ENCODE measurements around the gene CWC15.
"Not testable (repeated sequence)": the region's sequence is repeated elsewhere in the genome, so short reads cannot be mapped to it uniquely, and the experiment has no call there.

Gene CWC15

DNA sequence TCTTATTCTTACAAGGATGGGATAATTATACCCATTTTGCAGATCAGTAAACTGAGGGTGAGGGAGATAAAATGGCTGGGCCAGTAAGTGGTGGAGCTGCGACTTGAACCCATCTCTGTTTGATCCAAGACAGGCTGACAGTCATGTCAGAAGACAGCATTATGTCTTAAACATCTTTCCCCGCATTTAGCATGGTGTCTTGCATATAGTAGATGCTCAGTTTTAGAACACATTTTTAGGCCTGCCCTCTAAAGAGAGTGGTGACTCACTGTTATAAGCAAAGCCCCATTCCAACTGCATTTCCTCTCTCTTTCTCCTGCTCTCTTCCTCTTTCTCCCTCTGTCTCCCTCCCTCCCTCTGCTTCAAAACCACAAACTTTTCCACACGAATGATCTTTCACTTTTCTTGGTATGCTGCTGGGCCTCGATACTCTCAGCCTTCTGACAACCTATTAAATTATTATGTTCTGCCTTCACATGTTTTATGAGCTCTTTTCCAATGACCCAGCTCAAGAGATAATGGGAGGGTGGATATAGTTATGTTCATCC lies 25.2 kb downstream of the CWC15 start:
- DNase-seq, result no peak

DNA sequence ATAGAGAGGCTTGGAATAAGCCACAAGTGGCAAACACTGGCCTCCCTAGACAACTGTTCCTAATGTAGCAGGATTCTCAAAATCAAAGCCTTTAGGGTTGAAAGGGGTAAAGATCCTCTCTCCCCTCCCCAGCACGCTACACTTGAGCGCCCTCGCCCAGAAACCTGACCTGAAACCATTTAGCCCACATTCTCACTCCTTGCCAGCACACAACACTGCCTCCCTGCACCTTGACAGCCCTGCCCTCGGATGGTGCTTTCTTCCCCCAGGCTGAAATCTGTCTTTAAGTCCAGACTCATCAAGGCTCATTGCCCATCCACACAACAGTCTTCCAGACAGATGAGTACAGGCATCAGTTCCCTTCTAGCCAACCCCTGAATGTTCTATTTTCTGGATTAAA lies 26.5 kb downstream of the CWC15 start:
- no peak for DNase-seq

- DNase-seq, result peak; percentile 21
Measured at GRCh38 chr11:94941131-94941530, 32.2 kb downstream of the CWC15 start.

GRCh38 chr11:94939346-94939745 lies 34.0 kb downstream of the CWC15 start:
- DNase-seq, result no peak

DNA sequence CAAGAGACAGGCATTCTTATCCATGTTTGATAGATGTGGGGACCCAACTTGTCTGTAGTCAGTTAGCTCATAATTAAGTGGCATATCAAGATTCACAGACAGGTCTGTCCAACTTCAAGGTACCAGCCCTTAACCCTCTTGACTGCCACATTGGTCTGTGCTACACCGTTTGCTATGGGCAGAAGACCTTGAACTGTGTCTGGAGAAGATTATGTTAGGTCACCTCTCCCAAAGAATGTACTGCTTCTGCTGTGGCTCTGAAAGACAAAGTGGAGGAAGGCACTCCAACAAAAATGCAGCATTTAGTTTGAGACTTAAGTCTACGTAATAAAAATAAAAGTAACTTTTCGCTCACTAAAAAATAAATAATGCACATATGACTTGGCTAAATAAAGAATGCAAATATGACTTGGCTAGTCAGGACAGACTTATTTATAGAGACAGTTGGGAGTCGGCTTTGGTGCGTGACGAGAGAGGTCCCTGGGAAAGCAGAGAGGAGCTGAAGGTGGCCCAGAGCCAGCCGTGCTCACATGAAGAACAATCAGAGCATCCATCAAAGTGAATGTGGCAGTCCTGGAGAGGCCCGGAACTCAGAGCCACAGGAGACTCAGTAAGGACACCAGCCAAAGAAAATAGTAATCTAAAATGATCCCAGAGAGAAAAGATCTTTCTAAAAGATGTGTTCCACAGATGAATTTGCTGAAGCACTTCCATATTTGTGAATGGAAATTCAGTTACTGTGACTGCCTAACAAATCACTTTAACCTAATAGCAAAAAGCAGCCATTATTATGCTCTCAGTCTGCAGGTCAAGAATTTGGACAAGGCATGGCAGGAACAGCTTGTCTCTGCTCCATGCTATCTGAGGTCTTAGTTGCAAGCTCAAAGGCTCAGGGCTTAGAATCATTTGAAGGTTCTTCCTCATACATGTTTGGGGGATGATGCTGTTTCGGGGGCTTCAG lies 35.0 kb downstream of the CWC15 start:
- peak; percentile 25 for DNase-seq

- no peak for DNase-seq
Measured at GRCh38 chr11:94934846-94935245, 38.5 kb downstream of the CWC15 start.

GRCh38 chr11:94934362-94934761 lies 39.0 kb downstream of the CWC15 start:
- DNase-seq, result no peak

DNA sequence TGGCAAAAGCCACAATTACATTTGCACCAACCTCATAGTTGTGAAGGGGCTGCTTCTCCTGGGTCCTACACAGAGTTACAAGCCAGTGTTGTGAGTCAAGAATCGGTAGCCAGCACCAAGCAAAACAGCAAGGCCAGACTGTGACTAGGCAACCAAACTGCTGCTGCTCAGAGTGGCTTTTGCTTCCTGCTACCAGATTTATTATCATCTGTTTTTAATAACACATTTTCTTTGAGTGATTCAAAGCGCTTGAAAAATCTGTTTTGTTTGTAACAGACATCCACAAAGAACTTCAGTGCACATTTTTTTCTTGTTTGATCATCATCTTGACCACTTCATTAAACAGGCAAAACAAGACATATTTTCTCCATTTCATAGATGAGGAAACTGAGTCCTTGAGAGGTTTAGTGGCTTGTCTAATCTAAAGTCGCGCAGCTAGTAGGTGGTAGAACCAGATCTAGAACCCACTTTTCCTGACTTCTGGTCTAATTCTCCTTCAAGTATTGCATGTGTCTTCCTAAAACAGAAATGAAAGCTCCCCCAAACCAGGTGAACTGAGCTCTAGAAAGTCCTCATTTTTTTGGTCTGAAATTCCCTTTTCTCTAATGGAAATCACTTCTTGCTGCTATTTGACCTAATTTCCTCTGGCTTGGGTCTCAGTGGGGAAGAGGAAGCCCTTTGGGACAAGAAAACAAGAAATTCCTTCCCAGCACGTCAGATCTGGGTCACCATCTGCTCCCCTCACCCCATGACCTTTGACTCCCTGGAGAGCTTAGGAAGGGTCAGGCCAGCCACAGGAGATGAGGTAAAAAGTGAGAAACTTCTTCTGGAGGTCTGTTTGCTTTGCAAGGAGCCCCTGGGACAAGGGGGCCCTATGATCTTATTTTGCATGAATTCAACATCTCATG lies 39.9 kb downstream of the CWC15 start:
- no peak for DNase-seq

DNA sequence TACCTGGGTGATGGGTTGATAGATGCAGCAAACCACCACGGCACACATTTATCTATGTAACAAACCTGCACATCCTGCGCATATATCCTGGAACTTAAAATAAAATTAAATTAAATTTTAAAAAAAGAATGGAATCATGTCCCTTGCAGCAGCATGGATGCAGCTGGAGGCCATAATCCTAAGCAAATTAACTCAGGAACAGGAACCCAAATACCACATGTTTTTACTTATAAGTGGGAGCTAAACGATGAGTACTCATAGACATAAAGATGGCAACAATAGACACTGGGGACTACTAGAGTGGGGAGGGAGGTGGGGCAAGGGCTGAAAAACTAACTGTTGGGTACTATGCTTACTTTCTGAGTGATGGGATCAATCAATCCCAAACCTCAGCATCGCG lies 40.9 kb downstream of the CWC15 start:
- no peak for DNase-seq

DNA sequence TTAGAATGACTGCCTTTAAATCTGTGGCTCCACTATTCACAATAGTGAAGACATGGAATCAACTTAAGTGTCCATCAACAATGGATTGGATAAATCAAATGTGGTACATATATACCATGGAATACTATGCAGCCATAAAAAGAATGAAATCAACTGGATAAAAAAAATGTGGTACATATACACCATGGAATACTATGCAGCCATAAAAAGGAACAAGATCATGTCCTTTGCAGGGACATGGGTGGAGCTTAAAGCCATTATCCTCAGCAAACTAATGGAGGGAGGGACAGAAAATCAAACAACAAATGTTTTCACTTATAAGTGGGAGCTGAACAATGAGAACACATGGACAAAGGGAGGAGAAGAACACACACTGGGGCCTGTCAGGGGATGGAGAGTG lies 41.3 kb downstream of the CWC15 start:
- DNase-seq, result not testable (repeated sequence)

- DNase-seq, result no peak
Measured at GRCh38 chr11:94928117-94928990, 45.0 kb downstream of the CWC15 start.

GRCh38 chr11:94926698-94927237 lies 46.6 kb downstream of the CWC15 start:
- no peak for DNase-seq

DNA sequence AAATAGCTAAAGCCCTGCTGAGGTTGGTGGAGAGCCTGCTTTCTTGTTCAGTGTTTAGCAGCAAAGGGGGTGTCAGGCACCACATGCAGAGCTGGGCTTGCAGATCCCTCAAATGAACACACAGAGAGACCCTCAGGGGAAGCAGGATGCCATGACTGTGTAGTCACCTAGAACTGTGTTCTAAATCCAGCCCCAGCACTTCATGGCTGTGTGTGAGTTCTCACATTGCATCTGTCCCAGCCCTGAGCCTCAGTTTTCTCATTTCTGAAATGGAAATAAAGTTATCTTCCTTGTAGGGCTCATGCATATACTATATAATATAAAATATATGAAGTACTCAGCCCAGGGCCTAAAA lies 47.1 kb downstream of the CWC15 start:
- DNase-seq, result no peak

GRCh38 chr11:94925422-94926270 lies 47.7 kb downstream of the CWC15 start:
- no peak for DNase-seq

GRCh38 chr11:94924612-94925011 lies 48.7 kb downstream of the CWC15 start:
- no peak for DNase-seq

GRCh38 chr11:94924171-94924572 lies 49.2 kb downstream of the CWC15 start:
- no peak for DNase-seq

DNA sequence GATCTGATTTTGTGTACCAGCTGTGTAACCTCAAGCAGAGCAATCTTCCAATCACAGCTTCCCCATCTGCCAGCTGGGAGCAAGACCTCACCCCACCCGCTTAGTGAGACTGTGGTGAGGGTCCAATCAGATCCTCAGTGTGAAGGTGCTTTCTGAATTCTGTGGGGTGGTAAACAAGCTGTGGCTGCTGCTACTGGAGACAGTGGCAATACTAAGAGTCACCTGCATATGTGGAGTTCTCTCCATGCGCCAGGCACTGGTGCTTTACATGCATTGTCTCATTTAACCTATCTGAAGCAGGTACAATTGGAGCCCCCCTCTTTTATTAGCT lies 50.4 kb downstream of the CWC15 start:
- no peak for DNase-seq

DNA sequence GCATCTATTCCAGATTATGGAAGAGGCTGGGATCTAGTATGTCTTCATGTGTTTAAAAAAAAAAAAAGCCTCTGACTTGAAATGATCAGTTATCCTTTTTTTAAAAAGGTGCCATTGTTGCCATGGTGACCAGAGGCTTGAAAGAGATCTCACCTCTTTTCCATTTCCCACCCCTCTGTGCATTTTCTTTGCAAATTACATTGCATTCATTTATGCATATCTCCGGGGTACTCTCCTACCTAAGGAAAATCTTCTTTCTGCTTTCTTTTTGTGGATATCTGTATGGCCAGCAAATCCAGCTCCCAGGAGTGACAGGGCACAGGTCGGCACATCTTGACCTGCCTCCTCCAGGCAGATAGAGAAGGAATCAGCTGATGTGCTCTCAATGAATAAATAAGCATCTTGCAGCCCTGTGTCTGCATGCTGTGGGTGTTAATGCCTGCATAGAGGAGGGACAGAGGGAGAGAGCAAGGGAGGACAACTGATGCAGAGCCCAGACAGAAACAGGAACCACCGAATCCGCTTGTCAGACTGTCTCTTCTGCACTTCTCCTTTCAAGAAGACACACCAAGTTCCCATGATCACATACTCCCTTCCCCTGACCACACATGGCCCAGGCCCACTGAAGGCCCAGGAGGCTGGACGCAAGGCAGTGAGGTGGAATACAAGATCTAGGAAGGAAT lies 50.9 kb downstream of the CWC15 start:
- DNase-seq, result no peak

GRCh38 chr11:94920311-94920710 lies 53.0 kb downstream of the CWC15 start:
- no peak for DNase-seq

DNA sequence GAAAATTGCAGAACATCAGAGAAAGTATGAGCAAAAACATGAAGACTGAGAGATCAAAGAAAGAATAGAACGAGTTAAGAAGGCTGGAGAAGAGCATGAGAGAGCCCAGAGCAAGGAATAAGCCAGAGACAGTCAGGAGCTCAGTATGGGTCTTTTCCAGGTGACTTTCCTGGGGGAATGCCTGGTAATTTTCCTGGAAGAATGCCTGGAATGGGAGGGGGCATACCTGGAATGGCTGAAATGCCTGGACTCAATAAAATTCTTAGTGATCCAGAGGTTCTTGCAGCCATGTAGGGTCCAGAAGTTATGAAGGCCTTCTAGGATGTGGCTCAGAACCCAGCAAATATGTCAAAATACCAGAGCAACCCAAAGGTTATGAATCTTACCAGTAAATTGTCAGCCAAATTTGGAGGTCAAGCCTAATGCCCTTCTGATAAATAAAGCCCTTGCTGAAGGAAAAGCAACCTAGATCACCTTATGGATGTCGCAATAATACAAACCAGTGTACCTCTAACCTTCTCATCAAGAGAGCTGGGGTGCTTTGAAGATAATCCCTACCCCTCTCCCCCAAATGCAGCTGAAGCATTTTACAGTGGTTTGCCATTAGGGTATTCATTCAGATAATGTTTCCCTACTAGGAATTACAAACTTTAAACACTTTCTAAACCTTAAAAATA lies 59.5 kb downstream of the CWC15 start:
- not testable (repeated sequence) for DNase-seq

Data from COR-L47 (cell line).